GM12873 (cell line): ENCODE results near the gene TM7SF2.

Experiments used
- CTCF ChIP-seq: IDR thresholded peaks from 2 replicates; pipeline ENCODE4 v1.5.1; 2012; ENCODE audit warnings: low read depth, mild to moderate bottlenecking, moderate library complexity, low read length, control low read depth; ENCODE audit not compliant: insufficient read depth; ENCODE audit errors: missing control alignments

Gene TM7SF2

GRCh38 chr11:65069217-65069616 is 42.5 kb upstream of the TM7SF2 start:
- TF ChIP-seq CTCF: no peak

- TF ChIP-seq CTCF: no peak
Observed at GRCh38 chr11:65071907-65072630, 39.6 kb upstream of the TM7SF2 start.

- no peak for TF ChIP-seq CTCF
Observed at GRCh38 chr11:65072631-65072966, 39.1 kb upstream of the TM7SF2 start.

GRCh38 chr11:65077451-65077850 is 34.2 kb upstream of the TM7SF2 start:
- TF ChIP-seq CTCF: no peak

GRCh38 chr11:65078151-65078550 is 33.5 kb upstream of the TM7SF2 start:
- TF ChIP-seq CTCF: peak; percentile 89

GRCh38 chr11:65078786-65079342 is 32.8 kb upstream of the TM7SF2 start:
- no peak for TF ChIP-seq CTCF

GRCh38 chr11:65083134-65083833 is 28.4 kb upstream of the TM7SF2 start:
- no peak for TF ChIP-seq CTCF
